ENCODE measurements around the gene CERS6. TPM values are rescaled to one million over a fixed set of nuclear protein-coding genes. Genes with fewer than 3 reads are reported as not detected.

Gene CERS6
- total RNA-seq, 1 donor from 2014 or later, result 55.3 TPM

DNA sequence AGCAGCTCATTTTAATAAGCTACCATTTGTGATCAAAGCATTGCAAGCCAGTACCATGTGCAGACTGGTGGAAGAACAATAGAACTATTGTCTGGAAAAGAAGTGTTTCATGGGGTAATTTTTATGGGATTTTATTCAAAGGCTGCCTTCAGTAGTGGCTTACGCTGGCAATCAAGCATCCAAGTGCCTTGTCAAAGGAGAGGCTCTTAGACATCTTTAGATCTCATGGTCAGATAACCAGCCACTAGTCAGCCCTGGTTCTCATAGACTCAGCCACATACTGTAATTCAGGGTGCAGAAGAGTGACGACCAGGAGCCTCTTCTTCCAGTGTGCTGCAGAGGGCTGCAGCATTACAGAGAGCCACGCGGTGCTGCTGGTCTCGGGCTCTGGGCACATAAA, 247.9 kb downstream of the CERS6 start:
- TF ChIP-seq, protein P1, sequence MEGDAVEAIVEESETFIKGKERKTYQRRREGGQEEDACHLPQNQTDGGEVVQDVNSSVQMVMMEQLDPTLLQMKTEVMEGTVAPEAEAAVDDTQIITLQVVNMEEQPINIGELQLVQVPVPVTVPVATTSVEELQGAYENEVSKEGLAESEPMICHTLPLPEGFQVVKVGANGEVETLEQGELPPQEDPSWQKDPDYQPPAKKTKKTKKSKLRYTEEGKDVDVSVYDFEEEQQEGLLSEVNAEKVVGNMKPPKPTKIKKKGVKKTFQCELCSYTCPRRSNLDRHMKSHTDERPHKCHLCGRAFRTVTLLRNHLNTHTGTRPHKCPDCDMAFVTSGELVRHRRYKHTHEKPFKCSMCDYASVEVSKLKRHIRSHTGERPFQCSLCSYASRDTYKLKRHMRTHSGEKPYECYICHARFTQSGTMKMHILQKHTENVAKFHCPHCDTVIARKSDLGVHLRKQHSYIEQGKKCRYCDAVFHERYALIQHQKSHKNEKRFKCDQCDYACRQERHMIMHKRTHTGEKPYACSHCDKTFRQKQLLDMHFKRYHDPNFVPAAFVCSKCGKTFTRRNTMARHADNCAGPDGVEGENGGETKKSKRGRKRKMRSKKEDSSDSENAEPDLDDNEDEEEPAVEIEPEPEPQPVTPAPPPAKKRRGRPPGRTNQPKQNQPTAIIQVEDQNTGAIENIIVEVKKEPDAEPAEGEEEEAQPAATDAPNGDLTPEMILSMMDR (IDR thresholded peaks at IDR 0.05; ENCODE audit: insufficient read depth, low read length, severe bottlenecking), result no peak
- DNase-seq (ENCODE audit: low read depth), result no peak
- FAIRE-seq, result no peak
- no peaks in the 10 kb centered on the region for H3K27me3 ChIP-seq (ENCODE audit: control insufficient read depth, insufficient read depth, low read length)
- H3K36me3 ChIP-seq (ENCODE audit: control insufficient read depth, insufficient read depth, low read length), result peaks cover 2% of the 10 kb centered on the region
- H3K4me3 ChIP-seq (ENCODE audit: low read depth, low read length), result no peak overlapping the region

DNA sequence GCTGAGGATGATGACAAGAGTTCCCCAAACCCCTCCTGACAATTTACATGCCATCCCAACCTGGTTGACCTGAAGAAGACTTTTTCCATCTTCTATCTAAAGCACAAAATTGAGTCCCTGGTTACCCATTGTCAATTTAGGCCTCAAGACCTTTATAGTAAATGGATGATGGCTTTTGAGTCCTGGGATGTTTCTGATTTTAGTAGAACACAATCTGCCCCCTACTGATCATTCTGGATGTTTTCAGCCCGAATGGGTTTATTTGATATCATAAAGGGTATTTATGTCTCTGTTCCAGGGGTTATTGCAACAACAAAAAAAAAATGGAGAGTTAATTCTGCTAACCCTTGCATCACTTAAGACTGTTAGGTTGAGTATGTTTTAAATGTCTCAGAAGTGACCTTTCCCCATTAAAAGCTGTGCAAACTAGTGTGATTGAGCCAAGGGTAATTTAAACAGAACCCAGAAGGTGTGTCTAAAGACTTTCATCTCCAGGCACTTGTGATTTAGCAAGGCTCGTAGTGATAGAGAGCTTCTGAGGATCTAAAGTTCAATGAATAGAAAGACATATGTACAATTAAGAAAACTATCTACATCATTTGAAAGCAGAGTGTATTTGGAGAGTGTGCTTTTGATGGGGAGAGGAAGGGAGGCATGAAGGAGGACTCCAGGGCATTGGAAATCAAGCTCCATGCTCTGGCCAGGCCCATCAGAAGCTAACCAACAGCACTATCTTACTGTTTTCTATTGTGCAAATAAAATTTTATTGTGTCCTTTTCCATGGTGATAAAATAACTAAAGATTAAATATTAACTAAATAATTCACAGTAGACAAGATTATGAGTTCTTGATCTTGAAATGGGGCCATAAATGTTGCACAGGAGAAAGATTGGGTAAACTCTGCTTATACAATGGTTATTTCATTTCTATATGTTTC, 249.7 kb downstream of the CERS6 start:
- FAIRE-seq, result no peak

DNA sequence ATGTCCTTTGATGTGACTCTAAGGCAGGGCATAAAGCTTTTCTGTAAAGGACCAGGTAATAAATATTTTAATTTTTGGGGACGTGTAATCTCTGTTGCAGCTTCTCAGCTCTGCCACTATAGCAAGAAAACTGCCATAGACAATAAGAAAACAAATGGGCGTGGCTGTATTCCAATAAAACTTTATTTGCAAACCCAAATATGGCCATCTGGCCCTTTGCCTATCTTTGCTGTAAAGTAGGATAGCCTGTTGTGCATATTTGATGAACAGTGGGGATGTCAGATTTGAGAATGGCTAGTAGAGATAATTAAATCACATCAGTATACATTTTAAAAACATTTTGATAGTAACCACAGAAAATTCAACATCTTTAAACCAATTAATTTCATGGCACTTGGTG, 250.7 kb downstream of the CERS6 start:
- DNase-seq (ENCODE audit: low read depth), result no peak
- Histone ChIP-seq H3K4me3 (ENCODE audit: low read depth, low read length) (no peak overlapping the region), H3K27me3 (ENCODE audit: control insufficient read depth, insufficient read depth, low read length) (no peaks in the 10 kb centered on the region), H3K36me3 (ENCODE audit: control insufficient read depth, insufficient read depth, low read length) (peaks cover 2% of the 10 kb centered on the region)
- FAIRE-seq, result no peak
- TF ChIP-seq, protein P1 (IDR thresholded peaks at IDR 0.05; ENCODE audit: insufficient read depth, low read length, severe bottlenecking), result no peak

More for the DNA sequence above, 249.7 kb downstream of the CERS6 start:
- Histone ChIP-seq H3K27me3 (ENCODE audit: control insufficient read depth, insufficient read depth, low read length) (no peaks in the 10 kb centered on the region), H3K36me3 (ENCODE audit: control insufficient read depth, insufficient read depth, low read length) (peaks cover 2% of the 10 kb centered on the region), H3K4me3 (ENCODE audit: low read depth, low read length) (no peak overlapping the region)
- DNase-seq (ENCODE audit: low read depth), result peak; percentile 32
- TF ChIP-seq, protein P1 (IDR thresholded peaks at IDR 0.05; ENCODE audit: insufficient read depth, low read length, severe bottlenecking), result no peak

DNA sequence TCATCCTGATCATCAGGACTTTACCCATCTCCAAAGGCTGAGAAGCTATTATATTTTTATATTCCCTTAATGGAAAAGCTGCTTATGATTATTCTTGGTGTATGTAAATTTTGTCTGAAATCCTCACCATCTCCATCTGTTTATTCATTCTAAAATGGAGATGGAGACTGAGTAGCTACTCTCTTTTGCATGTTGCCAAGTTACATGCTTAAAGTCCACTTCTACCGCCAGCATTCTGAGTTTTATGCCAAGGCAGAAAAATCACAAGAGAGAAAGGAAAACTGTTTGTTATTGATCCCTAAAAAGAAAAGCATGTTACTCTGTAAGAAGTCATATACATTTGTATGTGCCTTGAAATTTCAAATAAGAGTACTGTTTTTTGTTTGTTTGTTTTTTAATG, 252.0 kb downstream of the CERS6 start:
- no peak for DNase-seq (ENCODE audit: low read depth)
- no peak for FAIRE-seq
- H3K4me3 ChIP-seq (ENCODE audit: low read depth, low read length), result no peak overlapping the region
- TF ChIP-seq, protein P1 (IDR thresholded peaks at IDR 0.05; ENCODE audit: insufficient read depth, low read length, severe bottlenecking), result no peak
- H3K27me3 ChIP-seq (ENCODE audit: control insufficient read depth, insufficient read depth, low read length), result no peaks in the 10 kb centered on the region
- peaks cover 2% of the 10 kb centered on the region for H3K36me3 ChIP-seq (ENCODE audit: control insufficient read depth, insufficient read depth, low read length)

DNA sequence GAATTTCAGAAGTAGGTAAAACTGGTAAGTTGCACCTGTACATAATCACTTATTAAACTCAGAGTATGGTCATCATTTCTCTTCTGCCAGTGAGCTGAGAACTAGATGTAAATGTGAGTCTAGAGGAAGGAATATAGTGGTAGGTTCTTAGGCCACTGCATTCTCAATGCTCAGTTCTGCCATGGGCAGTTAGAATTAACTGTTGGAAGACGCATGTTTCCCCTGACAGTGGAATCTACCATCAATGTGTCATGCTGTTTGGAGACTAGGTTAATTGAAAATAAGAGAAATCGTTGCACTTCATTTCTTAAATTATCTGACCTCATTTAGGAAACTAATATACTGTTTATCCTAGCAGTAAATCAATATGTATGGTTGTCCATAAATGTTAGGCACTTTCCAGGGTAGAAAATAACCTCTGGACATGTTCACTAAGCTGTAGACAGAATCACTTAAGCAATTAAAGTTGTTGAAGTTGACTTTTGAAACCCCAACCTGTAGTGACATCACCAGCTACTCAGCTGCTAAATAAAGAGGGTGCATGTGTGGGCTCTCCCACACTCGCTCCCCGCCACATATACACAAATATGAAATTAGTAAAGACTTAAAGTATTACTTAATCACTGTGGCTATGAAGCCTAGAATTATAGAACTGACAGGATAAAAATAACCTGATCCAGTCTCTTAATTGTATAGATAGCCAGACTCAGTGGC, 254.8 kb downstream of the CERS6 start:
- FAIRE-seq, result no peak
- Histone ChIP-seq H3K36me3 (ENCODE audit: control insufficient read depth, insufficient read depth, low read length) (no peaks in the 10 kb centered on the region), H3K27me3 (ENCODE audit: control insufficient read depth, insufficient read depth, low read length) (no peaks in the 10 kb centered on the region), H3K4me3 (ENCODE audit: low read depth, low read length) (no peak overlapping the region)
- TF ChIP-seq, protein P1 (IDR thresholded peaks at IDR 0.05; ENCODE audit: insufficient read depth, low read length, severe bottlenecking), result no peak
- DNase-seq (ENCODE audit: low read depth), result no peak

All from bronchial epithelial cell (primary cell).